A549 (cell line): ENCODE data around the gene CELF5.
"Not testable (repeated sequence)": the region's sequence is repeated elsewhere in the genome, so short reads cannot be mapped to it uniquely, and the experiment has no call there.

Experiments
- CEBPB ChIP-seq, 2 experiments: fragments of >200 bp in 1 of 2; sonication (Bioruptor Twin) in 1 of 2; formaldehyde crosslinking in 1 of 2; IDR thresholded peaks; 2 replicates each; pipeline ENCODE4 v1.6.1; 2012 to 2016
- EP300 ChIP-seq, 2 experiments: fragments of >200 bp; sonication (Bioruptor Twin); formaldehyde crosslinking; IDR thresholded peaks; 2 replicates in 1 of 2; 3 replicates in 1 of 2; pipeline ENCODE4 v1.6.1; 2016 to 2017
- NPAS2 ChIP-seq: fragments of 250-450 bp; sonication (Bioruptor Pico); IDR thresholded peaks from 2 replicates; pipeline ENCODE4 v1.8.0; 2022; ENCODE audit warnings: mild to moderate bottlenecking, moderate library complexity, borderline replicate concordance
- PHF8 ChIP-seq: fragments of 200-600 bp; sonication (generic); IDR thresholded peaks from 2 replicates; pipeline ENCODE4 v1.6.1; 2016; ENCODE audit warnings: low read depth, mild to moderate bottlenecking, antibody characterized with exemption, moderate library complexity, borderline replicate concordance
- RAD21 ChIP-seq, 2 experiments: fragments of >200 bp in 1 of 2; sonication (Bioruptor Twin) in 1 of 2; formaldehyde crosslinking in 1 of 2; IDR thresholded peaks in 1 of 2; conservative IDR thresholded peaks in 1 of 2; 2 replicates in 1 of 2; 3 replicates in 1 of 2; pipeline ENCODE4 v1.6.1; 2012 to 2018; ENCODE audit warnings: inconsistent platforms in 1 of 2

DNA sequence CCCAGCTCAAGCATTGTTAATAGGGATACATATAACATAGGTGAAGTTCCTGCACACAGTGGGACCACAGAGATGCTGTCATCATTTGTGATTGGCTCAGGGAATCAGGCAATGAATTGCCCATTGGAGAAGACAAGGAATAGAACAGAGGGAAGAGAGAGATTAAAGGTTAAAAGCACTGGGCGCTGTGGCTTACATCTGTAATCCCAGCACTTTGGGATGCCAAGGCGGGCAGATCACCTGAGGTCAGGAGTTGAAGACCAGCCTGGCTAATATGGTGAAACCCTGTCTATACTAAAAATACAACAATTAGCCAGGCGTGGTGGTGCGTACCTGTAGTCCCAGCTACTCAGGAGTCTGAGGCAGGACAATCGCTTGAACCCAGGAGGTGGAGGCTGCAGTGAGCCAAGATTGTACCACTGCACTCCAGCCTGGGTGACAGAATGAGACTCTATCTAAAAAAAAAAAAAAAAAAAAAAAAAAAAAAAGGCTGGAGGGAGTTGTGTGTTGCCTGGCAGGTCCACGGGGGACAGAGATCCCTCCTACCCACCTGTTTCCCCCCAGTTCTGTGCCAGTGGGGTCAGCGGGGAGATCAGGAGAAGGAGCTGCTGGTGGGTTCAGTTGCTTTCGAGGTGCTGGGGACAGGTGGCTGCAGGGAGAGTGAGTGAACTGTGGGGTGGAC, 110.4 kb downstream of the CELF5 start:
- TF ChIP-seq CEBPB (IDR thresholded peaks at IDR 0.05); EP300 (IDR thresholded peaks at IDR 0.05); PHF8; NPAS2; RAD21 (conservative IDR thresholded peaks at IDR 0.05 in 1 of 2, IDR thresholded peaks at IDR 0.05 in 1 of 2): not testable (repeated sequence)
